Measurements from ENCODE around the gene SOX3.

The SOX3 gene

GRCh38 chrX:140475025-140475424 is 29.8 kb downstream of the SOX3 start:
- no peak for DNase-seq (ENCODE audit: low read depth, low spot score)
- Histone ChIP-seq H3K9me3 (ENCODE audit: low read depth, low read length) (no peaks in the 10 kb centered on the region), H3K27ac (no peak overlapping the region), H3K36me3 (ENCODE audit: insufficient read depth, low read length) (no peaks in the 10 kb centered on the region), H3K4me3 (no peak overlapping the region), H3K9ac (ENCODE audit: insufficient read length) (no peak overlapping the region)
- TF ChIP-seq FOXP2 (optimal IDR thresholded peaks at IDR 0.05; ENCODE audit: control extremely low read depth, extremely low read length, insufficient read depth) (no peak), POLR2AphosphoS5 (IDR thresholded peaks at IDR 0.05; ENCODE audit: borderline replicate concordance, low read depth, low read length) (no peak), EZH2 (IDR thresholded peaks at IDR 0.05) (no peak)

- no peak for DNase-seq (ENCODE audit: low read depth, low spot score)
- TF ChIP-seq FOXP2 (optimal IDR thresholded peaks at IDR 0.05; ENCODE audit: control extremely low read depth, extremely low read length, insufficient read depth) (no peak), EZH2 (IDR thresholded peaks at IDR 0.05) (no peak), POLR2AphosphoS5 (IDR thresholded peaks at IDR 0.05; ENCODE audit: borderline replicate concordance, low read depth, low read length) (no peak)
- Histone ChIP-seq H3K36me3 (ENCODE audit: insufficient read depth, low read length) (no peaks in the 10 kb centered on the region), H3K9ac (ENCODE audit: insufficient read length) (no peak overlapping the region), H3K27ac (no peak overlapping the region), H3K4me3 (no peak overlapping the region), H3K9me3 (ENCODE audit: low read depth, low read length) (no peaks in the 10 kb centered on the region)
Measured at GRCh38 chrX:140467211-140467610, 37.7 kb downstream of the SOX3 start.

Data from SK-N-MC (cell line).